Activated B cell treated with CpG ODN at 0.5 μM for 24 hours (primary cell): Measurements from ENCODE around the gene SLC25A25. TPM values are rescaled to one million over a fixed set of nuclear protein-coding genes. Genes with fewer than 3 reads are reported as not detected.

Experiments used
- ATAC-seq: fragments of 200-7000 bp; cut with Tn5 transposase; one replicate; pipeline ENCODE4 v1.10.0; 2021; ENCODE audit warnings: low read depth, mild to moderate bottlenecking, moderate library complexity
- CTCF ChIA-PET: fragments of 350-600 bp; sonication (Branson Sonifier 250); formaldehyde crosslinking; loops from one replicate; lab custom pipeline; 2021; ENCODE audit warnings: antibody characterized with exemption; lab: Charles Lee
- POLR2A ChIA-PET: fragments of 350-600 bp; sonication (Branson Sonifier 250); formaldehyde crosslinking; loops from one replicate; lab custom pipeline; 2021; ENCODE audit warnings: antibody characterized with exemption; lab: Charles Lee
- DNase-seq: peaks from one replicate; pipeline ENCODE4 v3.0.0; 2022
- H3K27ac Mint-ChIP-seq: one replicate; pipeline ENCODE4 v1.8.0; 2020; ENCODE audit warnings: mixed read lengths
- H3K27me3 Mint-ChIP-seq: one replicate; pipeline ENCODE4 v1.8.0; 2021; ENCODE audit warnings: mixed read lengths
- H3K36me3 Mint-ChIP-seq: one replicate; pipeline ENCODE4 v1.8.0; 2021; ENCODE audit warnings: low read depth, mixed read lengths
- H3K4me1 Mint-ChIP-seq: one replicate; pipeline ENCODE4 v1.8.0; 2021; ENCODE audit warnings: mixed read lengths
- H3K4me3 Mint-ChIP-seq: one replicate; pipeline ENCODE4 v1.8.0; 2020; ENCODE audit warnings: mild to moderate bottlenecking, mixed read lengths
- H3K9me3 Mint-ChIP-seq: one replicate; pipeline ENCODE4 v1.8.0; 2020; ENCODE audit warnings: mixed read lengths
- CTCF ChIP-seq: fragments of 200-600 bp; IDR thresholded peaks from one replicate; pipeline ENCODE4 v1.8.0; 2022; ENCODE audit warnings: antibody characterized with exemption, mild to moderate bottlenecking
- intact Hi-C: fragments of 100-400 bp; cut with micrococcal nuclease; formaldehyde crosslinking; loops from one replicate; pipeline ENCODE4 v1.15.1; 2024
- total RNA-seq: library from RNA; stranded (reverse); gene quantifications from 2 replicates; pipeline ENCODE4 v1.2.3, GENCODE V29; 2022

The SLC25A25 gene
- total RNA-seq, 1 donor from 2014 or later: 9.4 TPM

GRCh38 chr9:128122809-128123175 lies 54.8 kb downstream of the SLC25A25 start:
- TF ChIP-seq CTCF: no peak
- Mint-ChIP-seq H3K27ac (no peak overlapping the region), H3K4me1 (peaks cover 25% of the 10 kb centered on the region), H3K36me3 (peaks cover 42% of the 10 kb centered on the region), H3K4me3 (no peak overlapping the region), H3K27me3 (no peaks in the 10 kb centered on the region), H3K9me3 (no peaks in the 10 kb centered on the region)
- POLR2A ChIA-PET: no interaction called here
- intact Hi-C loops: loop anchor here (10.0 kb wide), 1 partner anchor 898 kb away; no protein-coding TSS in a partner anchor
- CTCF ChIA-PET: no interaction called here
- DNase-seq (no peak), ATAC-seq (no peak)

DNA sequence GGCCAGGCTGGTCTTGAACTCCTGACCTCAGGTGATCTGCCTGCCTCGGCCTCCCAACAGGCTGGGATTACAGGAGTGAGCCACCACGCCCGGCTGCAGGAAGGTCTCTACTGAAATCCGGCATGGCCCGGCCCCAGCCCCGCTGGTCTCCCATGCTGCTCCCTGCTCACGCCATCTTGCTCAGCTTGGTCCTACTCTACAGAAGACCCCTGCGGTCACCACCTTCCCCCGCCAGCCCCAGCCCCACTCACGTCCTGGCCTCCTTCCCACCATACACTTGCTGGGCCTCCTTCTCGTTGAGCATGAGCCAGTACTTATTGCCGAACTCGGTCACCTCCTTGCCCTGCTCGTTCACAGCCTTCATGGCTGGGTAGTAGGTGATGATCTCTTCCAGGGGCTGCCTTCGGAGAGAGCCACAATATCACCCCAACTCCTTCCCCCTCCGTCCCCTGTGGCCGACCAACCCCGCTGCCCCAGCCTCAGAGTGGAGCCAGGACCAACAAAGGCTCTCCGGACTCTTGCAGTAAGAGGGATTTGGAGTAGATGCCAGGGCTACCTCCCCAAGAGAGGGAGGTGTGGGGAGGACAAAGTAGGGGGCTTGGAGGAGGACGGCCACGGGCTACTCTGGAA lies 55.5 kb downstream of the SLC25A25 start:
- H3K4me3 Mint-ChIP-seq: no peak overlapping the region
- DNase-seq (no peak), ATAC-seq (no peak)
- TF ChIP-seq CTCF: no peak
- no peaks in the 10 kb centered on the region for H3K27me3 Mint-ChIP-seq
- ChIA-PET CTCF (no interaction called here), POLR2A (no interaction called here)
- no peaks in the 10 kb centered on the region for H3K9me3 Mint-ChIP-seq
- no peak overlapping the region for H3K27ac Mint-ChIP-seq
- H3K36me3 Mint-ChIP-seq: peaks cover 48% of the 10 kb centered on the region
- intact Hi-C loops: loop anchor here (10.0 kb wide), 1 partner anchor 899 kb away; no protein-coding TSS in a partner anchor
- peaks cover 22% of the 10 kb centered on the region for H3K4me1 Mint-ChIP-seq

- Mint-ChIP-seq H3K4me3 (no peak overlapping the region), H3K4me1 (peaks cover 30% of the 10 kb centered on the region), H3K9me3 (no peaks in the 10 kb centered on the region), H3K27me3 (no peaks in the 10 kb centered on the region), H3K36me3 (peaks cover 48% of the 10 kb centered on the region), H3K27ac (no peak overlapping the region)
- ATAC-seq (no peak), DNase-seq (no peak)
- POLR2A ChIA-PET: interaction anchor here (0.7 to 1.5 kb wide), 2 partner anchors 8 to 63 kb away, joined by 3 to 5 read pairs; no protein-coding TSS in a partner anchor
- TF ChIP-seq CTCF: no peak
- intact Hi-C loops: loop anchor here (10.0 kb wide), 1 partner anchor 900 kb away; no protein-coding TSS in a partner anchor
- CTCF ChIA-PET: interaction anchor here (0.7 kb wide), 1 partner anchor 181 kb away, joined by 3 read pairs; no protein-coding TSS in a partner anchor
Measured at GRCh38 chr9:128124451-128124850, 56.4 kb downstream of the SLC25A25 start.

GRCh38 chr9:128124873-128125579 lies 57.0 kb downstream of the SLC25A25 start:
- Mint-ChIP-seq H3K36me3 (peaks cover 48% of the 10 kb centered on the region), H3K4me3 (peak overlapping the region; percentile 84), H3K27me3 (no peaks in the 10 kb centered on the region), H3K27ac (peak overlapping the region; percentile 62), H3K4me1 (peaks cover 34% of the 10 kb centered on the region), H3K9me3 (no peaks in the 10 kb centered on the region)
- intact Hi-C loops: loop anchor here (5.0 to 10.0 kb wide), 4 partner anchors 197 to 900 kb away; partner anchors contain the start of genes COQ4, FPGS, SH2D3C and TRUB2
- TF ChIP-seq CTCF: no peak
- ChIA-PET POLR2A (interaction anchor here (0.7 to 1.5 kb wide), 2 partner anchors 9 to 64 kb away, joined by 3 to 5 read pairs; no protein-coding TSS in a partner anchor), CTCF (interaction anchor here (0.7 kb wide), 1 partner anchor 181 kb away, joined by 3 read pairs; no protein-coding TSS in a partner anchor)
- ATAC-seq (no peak), DNase-seq (no peak)
